Stimulated activated naive CD8-positive, alpha-beta T cell treated with anti-CD3 and anti-CD28 coated beads, Interleukin-15, Interleukin-2, amounts not matched to agents 100 U/mL and 50 U/mL, for 24 hours (primary cell): ENCODE measurements around the gene NUDT15.
"Not testable (repeated sequence)": the region's sequence is repeated elsewhere in the genome, so short reads cannot be mapped to it uniquely, and the experiment has no call there.

Source experiments
- ATAC-seq: fragments of 150-1000 bp; cut with Tn5 transposase; one replicate; pipeline ENCODE4 v1.10.0; 2021
- DNase-seq: peaks from one replicate; pipeline ENCODE4 v3.0.0; 2021

NUDT15 gene

GRCh38 chr13:48042894-48043293, 5.4 kb downstream of the NUDT15 start:
- ATAC-seq (no peak), DNase-seq (no peak)

GRCh38 chr13:48043789-48044503, 6.4 kb downstream of the NUDT15 start:
- ATAC-seq (peak; percentile 71), DNase-seq (no peak)

- no peak for ATAC-seq
- DNase-seq = no peak
Observed at GRCh38 chr13:48050550-48050949, 13.0 kb downstream of the NUDT15 start.

- DNase-seq (no peak), ATAC-seq (no peak)
Observed at GRCh38 chr13:48054601-48055000, 17.1 kb downstream of the NUDT15 start.

GRCh38 chr13:48055712-48056111, 18.2 kb downstream of the NUDT15 start:
- ATAC-seq (no peak), DNase-seq (no peak)

- not testable (repeated sequence) for DNase-seq, ATAC-seq
Observed at GRCh38 chr13:48058536-48058935, 21.0 kb downstream of the NUDT15 start.

GRCh38 chr13:48059951-48060350, 22.4 kb downstream of the NUDT15 start:
- DNase-seq, ATAC-seq: not testable (repeated sequence)

- DNase-seq (peak; percentile 28), ATAC-seq (peak; percentile 73)
Observed at GRCh38 chr13:48066310-48066989, 28.9 kb downstream of the NUDT15 start.

GRCh38 chr13:48068036-48068435, 30.5 kb downstream of the NUDT15 start:
- no peak for ATAC-seq

GRCh38 chr13:48068952-48069351, 31.4 kb downstream of the NUDT15 start:
- DNase-seq (no peak), ATAC-seq (no peak)

More at GRCh38 chr13:48068036-48068435, 30.5 kb downstream of the NUDT15 start:
- no peak for DNase-seq

GRCh38 chr13:48069573-48069972, 32.0 kb downstream of the NUDT15 start:
- ATAC-seq = no peak
- DNase-seq = no peak

GRCh38 chr13:48070942-48071341, 33.4 kb downstream of the NUDT15 start:
- no peak for DNase-seq
- ATAC-seq = no peak

- DNase-seq (no peak), ATAC-seq (no peak)
Observed at GRCh38 chr13:48072304-48072703, 34.8 kb downstream of the NUDT15 start.

- ATAC-seq = no peak
Observed at GRCh38 chr13:48072787-48073186, 35.3 kb downstream of the NUDT15 start.

GRCh38 chr13:48074006-48074405, 36.5 kb downstream of the NUDT15 start:
- no peak for DNase-seq

More at GRCh38 chr13:48072787-48073186, 35.3 kb downstream of the NUDT15 start:
- no peak for DNase-seq

GRCh38 chr13:48078251-48078656, 40.7 kb downstream of the NUDT15 start:
- DNase-seq (peak; percentile 27), ATAC-seq (peak; percentile 81)

More at GRCh38 chr13:48074006-48074405, 36.5 kb downstream of the NUDT15 start:
- no peak for ATAC-seq

GRCh38 chr13:48081739-48082138, 44.2 kb downstream of the NUDT15 start:
- no peak for ATAC-seq

GRCh38 chr13:48086272-48086671, 48.7 kb downstream of the NUDT15 start:
- ATAC-seq = no peak
- no peak for DNase-seq

More at GRCh38 chr13:48081739-48082138, 44.2 kb downstream of the NUDT15 start:
- DNase-seq = no peak

- ATAC-seq (no peak), DNase-seq (no peak)
Observed at GRCh38 chr13:48093588-48093987, 56.1 kb downstream of the NUDT15 start.

- peak; percentile 16 for DNase-seq
- ATAC-seq = no peak
Observed at GRCh38 chr13:48094404-48094780, 56.9 kb downstream of the NUDT15 start.

GRCh38 chr13:48094781-48095502, 57.4 kb downstream of the NUDT15 start, which contains the start of gene MED4:
TSS of gene MED4 (minus strand) at chr13:48095104. CDS start at chr13:48095078, 26 bp downstream.
- ATAC-seq (peak; percentile 98), DNase-seq (peak; percentile 98)

GRCh38 chr13:48096670-48097069, 59.1 kb downstream of the NUDT15 start:
- ATAC-seq (no peak), DNase-seq (no peak)
